Measurements from ENCODE around the gene PRKAR2A. TPM values are rescaled to one million over a fixed set of nuclear protein-coding genes. Genes with fewer than 3 reads are reported as not detected.

The PRKAR2A gene
- total RNA-seq, 1 experiment from 2014 or later = 7.3 TPM

GRCh38 chr3:48715174-48715800 is 132.4 kb downstream of the PRKAR2A start:
- in situ Hi-C loops (cut with HindIII; ENCODE audit: low pct_unique_long_range_greater_than_20kb, low sequenced_read_pairs) = no loop called here
- DNase-seq (ENCODE audit: low read depth) = peak; percentile 43

GRCh38 chr3:48711727-48712126 is 135.9 kb downstream of the PRKAR2A start:
- DNase-seq (ENCODE audit: low read depth) = no peak
- in situ Hi-C loops (cut with HindIII; ENCODE audit: low pct_unique_long_range_greater_than_20kb, low sequenced_read_pairs) = no loop called here

- in situ Hi-C loops (cut with HindIII; ENCODE audit: low pct_unique_long_range_greater_than_20kb, low sequenced_read_pairs) = no loop called here
- DNase-seq (ENCODE audit: low read depth) = peak; percentile 64
Measured at GRCh38 chr3:48709051-48709461, 138.6 kb downstream of the PRKAR2A start.

GRCh38 chr3:48708481-48708889 is 139.2 kb downstream of the PRKAR2A start:
- no peak for DNase-seq (ENCODE audit: low read depth)
- in situ Hi-C loops (cut with HindIII; ENCODE audit: low pct_unique_long_range_greater_than_20kb, low sequenced_read_pairs) = no loop called here

GRCh38 chr3:48707157-48707556 is 140.5 kb downstream of the PRKAR2A start:
- in situ Hi-C loops (cut with HindIII; ENCODE audit: low pct_unique_long_range_greater_than_20kb, low sequenced_read_pairs) = no loop called here
- DNase-seq (ENCODE audit: low read depth) = no peak

GRCh38 chr3:48702320-48702920 is 145.3 kb downstream of the PRKAR2A start:
- DNase-seq (ENCODE audit: low read depth) = no peak
- in situ Hi-C loops (cut with HindIII; ENCODE audit: low pct_unique_long_range_greater_than_20kb, low sequenced_read_pairs) = no loop called here

- no peak for DNase-seq (ENCODE audit: low read depth)
- in situ Hi-C loops (cut with HindIII; ENCODE audit: low pct_unique_long_range_greater_than_20kb, low sequenced_read_pairs) = no loop called here
Measured at GRCh38 chr3:48700731-48701405, 146.8 kb downstream of the PRKAR2A start.

GRCh38 chr3:48698891-48699290 is 148.8 kb downstream of the PRKAR2A start:
- in situ Hi-C loops (cut with HindIII; ENCODE audit: low pct_unique_long_range_greater_than_20kb, low sequenced_read_pairs) = no loop called here
- DNase-seq (ENCODE audit: low read depth) = no peak

- no peak for DNase-seq (ENCODE audit: low read depth)
- in situ Hi-C loops (cut with HindIII; ENCODE audit: low pct_unique_long_range_greater_than_20kb, low sequenced_read_pairs) = no loop called here
Measured at GRCh38 chr3:48697952-48698351, 149.7 kb downstream of the PRKAR2A start.

GRCh38 chr3:48696601-48697000 is 151.1 kb downstream of the PRKAR2A start:
- in situ Hi-C loops (cut with HindIII; ENCODE audit: low pct_unique_long_range_greater_than_20kb, low sequenced_read_pairs) = no loop called here
- peak; percentile 50 for DNase-seq (ENCODE audit: low read depth)

Other genes with a start within 250 kb of the PRKAR2A start
- gene UQCRC1, start 238.2 kb downstream of the PRKAR2A start, total RNA-seq (2014; rRNA removed; shearing (Covaris generic); ENCODE audit: low replicate concordance) = 232 and 416 TPM in 2 replicates
- not detected in 2 replicates for gene TMEM89, start 226.1 kb downstream of the PRKAR2A start, total RNA-seq (2014; rRNA removed; shearing (Covaris generic); ENCODE audit: low replicate concordance)
- gene SLC26A6, start 212.4 kb downstream of the PRKAR2A start, total RNA-seq (2014; rRNA removed; shearing (Covaris generic); ENCODE audit: low replicate concordance) = 12.8 and 14.8 TPM in 2 replicates
- gene CELSR3, start 185.0 kb downstream of the PRKAR2A start, total RNA-seq (2014; rRNA removed; shearing (Covaris generic); ENCODE audit: low replicate concordance) = 2.1 and 3.6 TPM in 2 replicates
- 4.0 and 25.1 TPM in 2 replicates for gene NCKIPSD, start 162.0 kb downstream of the PRKAR2A start, total RNA-seq (2014; rRNA removed; shearing (Covaris generic); ENCODE audit: low replicate concordance)
- 26.4 and 50.8 TPM in 2 replicates for gene IP6K2, start 130.7 kb downstream of the PRKAR2A start, total RNA-seq (2014; rRNA removed; shearing (Covaris generic); ENCODE audit: low replicate concordance)
- gene SLC25A20, start 51.0 kb upstream of the PRKAR2A start, total RNA-seq (2014; rRNA removed; shearing (Covaris generic); ENCODE audit: low replicate concordance) = 11.0 and 26.8 TPM in 2 replicates
- gene ARIH2, start 71.0 kb upstream of the PRKAR2A start, total RNA-seq (2014; rRNA removed; shearing (Covaris generic); ENCODE audit: low replicate concordance) = 67.2 and 83.3 TPM in 2 replicates
- 65.2 and 72.9 TPM in 2 replicates for gene P4HTM, start 142.4 kb upstream of the PRKAR2A start, total RNA-seq (2014; rRNA removed; shearing (Covaris generic); ENCODE audit: low replicate concordance)
- 38.0 and 38.2 TPM in 2 replicates for gene WDR6, start 159.5 kb upstream of the PRKAR2A start, total RNA-seq (2014; rRNA removed; shearing (Covaris generic); ENCODE audit: low replicate concordance)
- 63.4 and 69.7 TPM in 2 replicates for gene DALRD3, start 170.7 kb upstream of the PRKAR2A start, total RNA-seq (2014; rRNA removed; shearing (Covaris generic); ENCODE audit: low replicate concordance)
- gene NDUFAF3, start 174.2 kb upstream of the PRKAR2A start, total RNA-seq (2014; rRNA removed; shearing (Covaris generic); ENCODE audit: low replicate concordance) = 170 and 175 TPM in 2 replicates
- gene IMPDH2, start 181.5 kb upstream of the PRKAR2A start, total RNA-seq (2014; rRNA removed; shearing (Covaris generic); ENCODE audit: low replicate concordance) = 222 and 291 TPM in 2 replicates
- 88.8 and 107 TPM in 2 replicates for gene QRICH1, start 246.2 kb upstream of the PRKAR2A start, total RNA-seq (2014; rRNA removed; shearing (Covaris generic); ENCODE audit: low replicate concordance)